ENCODE results near the gene ATP1A2. TPM values are rescaled to one million over a fixed set of nuclear protein-coding genes. Genes with fewer than 3 reads are reported as not detected.

ATP1A2 gene
- total RNA-seq, 1 experiment from 2014 or later, result 23.2 TPM

- Mint-ChIP-seq H3K27ac (no peak overlapping the region), H3K36me3 (peaks cover 38% of the 10 kb centered on the region), H3K9me3 (no peaks in the 10 kb centered on the region), H3K27me3 (ENCODE audit: low read depth) (no peaks in the 10 kb centered on the region), H3K4me1 (peaks cover 5% of the 10 kb centered on the region; the same call in 1 of the 2 replicates), H3K4me3 (no peak overlapping the region)
- CTCF ChIA-PET, result interaction anchor here (0.7 to 2.0 kb wide), 4 partner anchors 15 to 121 kb away, joined by 3 to 6 read pairs (median 4); no protein-coding TSS in a partner anchor
- POLR2A ChIA-PET, result no interaction called here
- no peak for TF ChIP-seq MAX (CRISPR knock-in tag; IDR thresholded peaks at IDR 0.05)
- TF ChIP-seq, protein P1, sequence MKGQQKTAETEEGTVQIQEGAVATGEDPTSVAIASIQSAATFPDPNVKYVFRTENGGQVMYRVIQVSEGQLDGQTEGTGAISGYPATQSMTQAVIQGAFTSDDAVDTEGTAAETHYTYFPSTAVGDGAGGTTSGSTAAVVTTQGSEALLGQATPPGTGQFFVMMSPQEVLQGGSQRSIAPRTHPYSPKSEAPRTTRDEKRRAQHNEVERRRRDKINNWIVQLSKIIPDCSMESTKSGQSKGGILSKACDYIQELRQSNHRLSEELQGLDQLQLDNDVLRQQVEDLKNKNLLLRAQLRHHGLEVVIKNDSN (CRISPR knock-in tag; IDR thresholded peaks at IDR 0.05), result no peak
- TF ChIP-seq ATF6 (CRISPR knock-in tag; IDR thresholded peaks at IDR 0.05), result no peak
- no peak for TF ChIP-seq JAZF1 (CRISPR knock-in tag; IDR thresholded peaks at IDR 0.05)
- TF ChIP-seq, protein P2, sequence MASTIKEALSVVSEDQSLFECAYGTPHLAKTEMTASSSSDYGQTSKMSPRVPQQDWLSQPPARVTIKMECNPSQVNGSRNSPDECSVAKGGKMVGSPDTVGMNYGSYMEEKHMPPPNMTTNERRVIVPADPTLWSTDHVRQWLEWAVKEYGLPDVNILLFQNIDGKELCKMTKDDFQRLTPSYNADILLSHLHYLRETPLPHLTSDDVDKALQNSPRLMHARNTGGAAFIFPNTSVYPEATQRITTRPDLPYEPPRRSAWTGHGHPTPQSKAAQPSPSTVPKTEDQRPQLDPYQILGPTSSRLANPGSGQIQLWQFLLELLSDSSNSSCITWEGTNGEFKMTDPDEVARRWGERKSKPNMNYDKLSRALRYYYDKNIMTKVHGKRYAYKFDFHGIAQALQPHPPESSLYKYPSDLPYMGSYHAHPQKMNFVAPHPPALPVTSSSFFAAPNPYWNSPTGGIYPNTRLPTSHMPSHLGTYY (CRISPR knock-in tag; IDR thresholded peaks at IDR 0.05), result no peak
- no peak for DNase-seq (ENCODE audit: low spot score)
- no peak for ATAC-seq
These were observed 15.4 kb downstream of the ATP1A2 start for GRCh38 chr1:160130939-160131338.

DNA sequence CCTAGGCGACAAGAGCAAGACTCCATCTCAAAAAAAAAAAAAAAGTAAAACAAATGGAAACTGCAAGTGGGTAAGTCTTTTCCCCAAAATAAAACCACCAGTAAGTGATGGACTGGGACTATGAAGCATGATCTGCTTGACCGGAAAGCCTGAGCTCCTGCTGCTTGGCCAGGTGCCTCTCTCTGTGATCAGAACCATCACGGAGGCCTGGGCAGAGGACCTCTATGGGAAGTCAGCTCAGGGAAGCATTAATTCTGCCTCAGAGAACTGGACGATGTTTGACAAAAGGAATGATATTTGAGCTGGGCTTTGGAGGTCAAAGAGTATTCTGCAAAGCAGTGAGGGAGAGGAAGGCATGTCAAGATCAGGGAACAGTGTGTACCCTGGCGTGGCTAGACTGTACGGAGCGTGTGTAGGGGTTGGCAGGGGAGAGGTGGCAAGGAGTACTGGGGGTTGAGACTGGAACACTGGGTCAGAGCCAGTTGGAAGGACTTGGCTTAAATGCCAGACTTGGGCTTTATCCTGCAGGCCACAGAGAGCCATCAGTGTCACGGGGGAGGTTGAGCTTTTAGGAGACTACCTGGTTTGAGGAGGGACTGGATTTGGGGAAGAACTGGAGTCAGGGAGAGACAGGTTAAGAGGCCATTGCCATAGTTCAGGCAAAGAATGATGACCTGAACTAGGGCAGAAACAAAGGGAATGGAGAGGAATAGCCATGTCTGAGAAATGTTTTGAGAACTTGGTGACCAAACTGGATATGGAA lies 16.4 kb downstream of the ATP1A2 start:
- Mint-ChIP-seq H3K27me3 (ENCODE audit: low read depth) (no peaks in the 10 kb centered on the region), H3K4me3 (no peak overlapping the region), H3K9me3 (no peaks in the 10 kb centered on the region), H3K36me3 (peaks cover 39% of the 10 kb centered on the region), H3K27ac (no peak overlapping the region), H3K4me1 (peaks cover 5% of the 10 kb centered on the region; the same call in 1 of the 2 replicates)
- POLR2A ChIA-PET, result no interaction called here
- TF ChIP-seq GTF2I (CRISPR knock-in tag; conservative IDR thresholded peaks at IDR 0.05) (no peak), NFATC4 (CRISPR knock-in tag; IDR thresholded peaks at IDR 0.05) (no peak), IRF2 (CRISPR knock-in tag; IDR thresholded peaks at IDR 0.05; ENCODE audit: borderline replicate concordance, low read depth) (no peak), JAZF1 (CRISPR knock-in tag; IDR thresholded peaks at IDR 0.05) (no peak), FOXK1 (CRISPR knock-in tag; IDR thresholded peaks at IDR 0.05) (no peak), JUN (CRISPR knock-in tag; IDR thresholded peaks at IDR 0.05) (no peak)
- CTCF ChIA-PET, result interaction anchor here (1.3 to 2.0 kb wide), 3 partner anchors 16 to 88 kb away, joined by 3 to 6 read pairs (median 4); no protein-coding TSS in a partner anchor
- ATAC-seq (no peak), DNase-seq (ENCODE audit: low spot score) (no peak)

GRCh38 chr1:160133990-160134770 lies 18.6 kb downstream of the ATP1A2 start:
- no peak for ATAC-seq
- ChIA-PET CTCF (interaction anchor here (1.4 to 1.5 kb wide), 3 partner anchors 49 to 118 kb away, joined by 4 to 6 read pairs (median 5); no protein-coding TSS in a partner anchor), POLR2A (no interaction called here)
- no peak for TF ChIP-seq ZNF423 (CRISPR knock-in tag; IDR thresholded peaks at IDR 0.05)
- Mint-ChIP-seq H3K36me3 (peaks cover 24% of the 10 kb centered on the region), H3K27ac (no peak overlapping the region), H3K4me1 (peaks cover 5% of the 10 kb centered on the region; the same call in 1 of the 2 replicates), H3K27me3 (ENCODE audit: low read depth) (no peaks in the 10 kb centered on the region), H3K4me3 (no peak overlapping the region), H3K9me3 (no peaks in the 10 kb centered on the region)
- no peak for DNase-seq (ENCODE audit: low spot score)

Measured in WTC11 (cell line).